Measurements from ENCODE around the gene CEP126.

Gene CEP126, protein sequence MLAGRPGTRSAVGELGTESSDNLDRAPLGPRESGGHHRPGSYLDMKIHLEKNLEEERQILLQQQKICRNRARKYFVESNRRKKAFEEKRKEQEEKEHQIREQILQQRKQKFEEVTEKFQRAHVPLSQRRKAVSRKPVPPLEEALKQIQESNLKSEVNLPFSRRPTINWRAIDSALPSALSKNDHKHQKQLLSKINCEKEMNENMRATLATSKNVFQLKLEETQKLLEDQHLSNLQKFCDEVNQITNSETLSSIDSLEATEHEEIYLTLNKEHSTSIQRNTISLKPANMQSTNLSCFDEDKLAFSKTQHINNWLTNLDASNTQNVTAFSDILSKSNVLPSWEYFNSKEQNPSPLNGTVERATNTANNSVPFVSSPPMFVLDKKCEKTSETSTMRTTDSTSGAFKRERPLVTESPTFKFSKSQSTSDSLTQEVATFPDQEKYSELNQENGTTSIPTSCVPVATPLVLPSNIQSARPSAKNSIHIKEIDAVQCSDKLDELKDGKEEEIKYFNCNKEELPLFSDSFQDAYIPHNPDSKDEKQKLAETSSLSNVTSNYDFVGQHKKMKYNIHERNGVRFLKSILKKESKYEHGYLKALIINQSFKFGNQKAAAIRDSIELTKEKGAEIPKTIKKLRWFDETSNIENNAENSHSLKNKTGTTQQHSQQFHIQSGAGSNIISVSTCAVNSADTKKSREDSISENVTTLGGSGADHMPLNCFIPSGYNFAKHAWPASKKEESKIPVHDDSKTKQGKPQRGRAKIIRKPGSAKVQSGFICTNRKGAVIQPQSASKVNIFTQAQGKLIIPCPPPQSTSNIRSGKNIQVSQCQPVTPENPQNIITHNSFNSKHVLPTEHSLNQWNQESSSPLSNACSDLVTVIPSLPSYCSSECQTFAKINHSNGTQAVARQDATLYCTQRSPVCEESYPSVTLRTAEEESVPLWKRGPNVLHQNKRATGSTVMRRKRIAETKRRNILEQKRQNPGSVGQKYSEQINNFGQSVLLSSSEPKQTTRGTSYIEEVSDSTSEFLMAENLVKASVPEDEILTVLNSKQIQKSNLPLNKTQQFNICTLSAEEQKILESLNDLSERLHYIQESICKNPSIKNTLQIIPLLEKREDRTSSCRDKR

DNA sequence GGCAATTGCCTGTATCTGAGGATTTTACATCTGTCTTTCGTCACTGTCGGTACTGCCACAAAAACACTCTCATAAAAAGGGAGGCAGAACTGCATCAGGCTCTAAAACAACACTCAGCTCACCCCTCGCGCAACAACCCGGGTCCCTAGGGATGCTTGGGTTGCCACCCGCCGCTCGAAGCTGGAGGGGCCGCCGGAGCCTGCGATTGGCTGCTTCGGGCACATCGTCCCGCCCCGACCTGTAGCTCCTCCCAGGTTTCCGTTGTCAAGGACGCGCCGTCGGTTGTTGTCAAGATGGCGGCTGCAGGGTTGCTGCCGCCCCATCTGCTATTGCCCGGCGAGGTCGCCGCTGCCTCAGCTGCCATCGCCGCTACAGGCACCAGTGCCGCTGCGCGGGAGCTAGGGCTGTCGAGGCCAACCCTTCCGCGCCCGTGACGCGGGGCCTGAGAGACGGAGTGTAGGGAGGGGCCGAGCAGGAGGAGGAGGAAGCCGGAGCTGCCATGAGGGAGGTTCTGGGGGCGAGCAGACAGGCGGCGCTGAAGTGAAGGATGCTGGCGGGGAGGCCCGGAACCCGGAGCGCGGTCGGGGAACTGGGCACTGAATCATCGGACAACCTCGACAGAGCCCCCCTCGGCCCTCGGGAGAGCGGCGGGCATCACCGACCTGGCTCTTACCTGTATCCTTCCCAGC is at the start of gene CEP126:
Gene CEP126 (plus strand): TSS at position 273 of the 689 bp plus-strand sequence. CDS start 275 bp downstream, at position 548.
- peak; percentile 74 for DNase-seq

DNA sequence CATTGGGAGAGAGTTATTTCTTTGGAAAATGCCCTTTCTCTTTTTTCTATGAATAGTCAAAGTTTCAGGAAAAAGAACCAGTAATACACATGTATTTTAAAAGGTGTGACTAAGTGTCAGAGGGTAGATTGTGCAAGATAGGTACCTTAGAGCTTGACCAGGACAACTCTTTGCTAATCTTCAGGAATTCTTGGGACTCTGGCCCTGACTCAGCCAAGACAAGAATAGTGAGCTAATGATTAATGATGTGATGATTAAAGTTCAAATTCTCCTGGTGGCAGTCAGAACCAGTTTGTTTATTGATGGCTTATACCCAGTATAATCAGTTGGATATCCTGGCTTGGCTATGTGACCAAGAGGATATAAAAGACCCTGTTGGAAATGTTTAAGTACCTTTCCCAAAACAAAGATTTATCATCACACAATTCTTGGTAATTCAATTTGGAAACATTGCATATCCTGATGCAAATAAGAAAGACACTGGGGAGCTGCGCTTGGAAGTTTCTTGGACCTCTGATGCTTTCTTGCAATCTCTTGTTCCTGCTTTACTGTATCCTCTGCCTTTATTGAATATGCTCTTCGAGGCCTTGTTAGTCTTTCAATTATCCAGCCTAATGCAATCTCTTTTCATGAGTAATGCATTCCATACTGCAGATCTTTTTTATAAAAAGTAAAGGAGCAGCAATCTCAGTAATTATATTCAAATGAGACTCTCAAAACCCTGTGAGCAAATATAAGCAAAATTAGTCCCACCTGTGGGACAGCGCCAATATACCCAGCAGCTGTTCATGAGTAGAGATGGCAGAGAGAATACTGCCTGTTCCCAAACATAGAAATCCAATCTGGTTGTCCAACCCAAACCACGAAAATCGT is 48.0 kb upstream of the CEP126 start:
- DNase-seq, result no peak

DNA sequence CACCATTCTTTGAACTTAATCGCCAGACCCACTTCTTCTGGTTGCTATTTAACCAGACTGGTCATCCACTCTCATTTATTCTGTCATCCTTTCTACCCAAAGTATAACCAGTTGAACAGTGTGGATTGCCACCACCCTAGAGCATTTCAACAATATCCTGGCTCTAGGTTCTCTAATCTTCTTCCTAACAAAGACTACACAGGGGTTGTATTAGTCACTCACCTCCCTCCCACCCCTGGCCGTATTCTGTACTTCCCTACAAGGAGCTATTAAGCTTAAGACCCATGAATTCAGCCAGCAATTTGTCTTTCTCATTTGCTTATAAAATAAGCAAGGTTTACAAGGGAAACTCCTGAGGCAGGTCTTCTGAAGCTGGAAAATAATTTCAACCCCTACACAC is 46.9 kb upstream of the CEP126 start:
- no peak for DNase-seq

DNA sequence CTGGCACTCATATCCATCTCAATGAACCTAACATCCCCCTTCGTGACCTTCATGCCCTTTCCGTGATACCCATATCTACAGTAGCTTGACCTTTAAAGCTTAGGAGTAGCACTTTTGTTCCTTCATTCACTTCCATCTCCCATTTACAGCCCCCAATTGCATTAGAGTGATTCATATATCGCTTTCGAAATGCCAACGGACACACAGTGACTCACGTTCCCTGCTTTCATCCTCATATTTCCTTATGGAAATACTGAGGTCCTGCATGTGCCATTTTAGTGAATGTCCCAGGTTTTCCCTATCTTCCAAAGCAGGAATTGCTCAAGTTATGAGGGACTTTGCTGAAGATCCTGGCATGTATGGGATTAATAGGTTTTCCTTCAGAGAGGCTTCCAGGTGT is 44.3 kb upstream of the CEP126 start:
- no peak for DNase-seq

DNA sequence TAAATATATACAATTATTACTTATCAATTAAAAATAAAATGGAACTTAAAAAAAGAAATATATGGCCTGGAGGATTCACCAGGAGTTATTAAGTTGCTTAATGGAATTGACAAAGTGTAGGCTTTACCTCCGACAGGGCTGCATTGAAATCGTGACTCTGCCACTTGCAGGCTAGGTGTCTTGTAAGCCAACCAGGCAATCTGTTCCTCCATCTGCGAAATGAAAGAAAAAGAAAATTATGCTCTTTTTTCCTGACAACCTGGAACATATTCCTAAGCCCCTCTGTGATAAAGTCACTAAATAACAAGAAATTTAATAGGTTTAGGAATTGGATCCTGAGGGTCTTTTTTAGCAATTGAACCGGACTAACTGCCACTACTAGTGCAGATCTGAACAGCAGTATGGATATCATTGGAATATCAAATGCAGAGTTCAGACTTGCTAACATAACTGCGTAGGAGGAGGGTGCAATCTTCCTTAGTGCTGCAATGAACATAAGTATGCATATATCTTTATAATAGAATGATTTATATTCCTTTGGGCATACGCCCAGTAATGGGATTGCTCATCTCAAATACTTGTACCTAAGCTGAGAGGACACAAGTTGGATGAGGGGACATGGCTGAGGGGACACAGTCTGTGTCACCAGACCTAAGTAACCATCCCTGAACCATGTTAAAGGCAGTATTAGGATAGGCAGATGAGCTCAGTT is 42.5 kb upstream of the CEP126 start:
- DNase-seq, result no peak

DNA sequence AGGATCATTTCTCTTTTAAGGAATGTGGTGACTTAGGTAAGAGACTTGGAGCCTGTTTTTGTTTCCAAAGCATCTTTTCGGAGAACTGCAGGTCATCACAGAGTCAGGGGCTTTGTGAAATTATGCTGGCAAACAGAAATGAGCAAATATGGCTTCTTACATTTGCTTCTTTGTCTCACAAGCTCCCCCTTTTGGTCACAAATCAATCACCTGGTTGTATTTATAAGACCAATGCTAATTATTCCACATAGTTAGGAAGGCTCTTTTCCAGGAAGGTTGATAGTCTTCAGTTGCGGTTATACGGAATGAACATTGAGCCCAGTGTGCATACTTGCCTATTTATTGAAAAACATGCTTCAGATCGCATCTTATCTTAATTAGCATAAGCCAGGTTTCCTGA is 34.6 kb upstream of the CEP126 start:
- peak; percentile 26 for DNase-seq

GRCh38 chr11:101881586-101881985 is 33.2 kb upstream of the CEP126 start:
- no peak for DNase-seq

- no peak for DNase-seq
Observed at GRCh38 chr11:101885631-101886030, 29.2 kb upstream of the CEP126 start.

DNA sequence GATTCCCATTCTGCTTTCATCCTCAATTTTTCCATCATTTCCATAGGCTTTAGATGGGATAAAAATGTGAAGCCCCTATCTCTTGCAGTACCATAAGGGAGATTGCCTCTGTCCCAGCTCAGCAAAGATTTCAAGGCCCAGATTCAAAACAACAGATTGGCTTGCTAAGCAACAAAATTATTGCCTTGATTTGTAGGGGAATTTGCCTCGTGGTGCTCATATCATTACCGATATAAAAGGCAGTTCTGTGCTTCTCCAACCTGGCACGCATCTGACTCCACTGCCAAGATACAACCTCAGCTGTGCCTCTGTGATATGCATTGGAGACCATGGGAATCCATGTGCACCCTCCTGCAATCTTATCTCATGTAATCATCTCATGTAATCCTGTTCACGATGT is 25.0 kb upstream of the CEP126 start:
- DNase-seq, result no peak

GRCh38 chr11:101894505-101894904 is 20.3 kb upstream of the CEP126 start:
- DNase-seq, result no peak

DNA sequence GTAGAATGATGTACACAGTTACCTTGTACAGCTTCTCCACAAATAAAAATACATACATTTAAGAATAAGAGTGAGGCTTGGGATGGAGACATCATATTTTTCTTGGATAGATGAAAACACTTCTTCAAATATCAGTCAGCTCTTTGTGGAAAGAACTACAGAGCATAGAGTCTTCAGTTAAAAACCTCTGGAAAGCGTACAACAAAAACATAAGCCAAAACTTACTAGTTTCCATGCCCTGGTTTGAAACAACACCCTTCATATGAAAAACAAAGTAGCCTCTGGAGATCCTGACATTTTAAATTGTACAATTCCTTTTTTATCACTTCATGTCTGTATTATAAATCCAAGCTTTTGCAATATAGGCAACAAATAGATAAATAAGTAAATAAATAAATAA is 7.0 kb upstream of the CEP126 start:
- DNase-seq, result no peak

- DNase-seq, result no peak
Observed at GRCh38 chr11:101909087-101909486, 5.7 kb upstream of the CEP126 start.

GRCh38 chr11:101912823-101913284 is 2.0 kb upstream of the CEP126 start:
- no peak for DNase-seq

GRCh38 chr11:101913656-101914055 is 1.2 kb upstream of the CEP126 start:
- DNase-seq, result no peak

DNA sequence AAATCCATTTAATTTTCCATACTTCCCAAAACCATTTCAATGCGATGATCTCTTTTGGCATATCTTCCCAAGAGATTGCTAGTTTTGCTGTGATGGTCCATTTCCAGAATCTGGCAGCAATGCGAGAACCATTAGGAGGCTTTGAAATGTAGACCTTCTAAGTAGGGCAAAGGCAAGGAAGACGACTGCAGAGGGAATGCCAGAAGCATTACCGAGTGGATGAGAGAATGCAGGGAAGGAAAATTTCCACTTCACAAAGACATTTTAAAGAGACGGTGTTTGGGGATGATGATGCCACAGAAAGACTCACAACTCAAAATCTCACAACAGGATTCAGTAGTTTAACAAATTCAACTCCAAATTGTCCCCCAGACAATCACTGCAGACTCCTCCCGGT is 471 bp upstream of the CEP126 start:
- no peak for DNase-seq

GRCh38 chr11:101915791-101916291 is 1.0 kb downstream of the CEP126 start:
- DNase-seq, result no peak

DNA sequence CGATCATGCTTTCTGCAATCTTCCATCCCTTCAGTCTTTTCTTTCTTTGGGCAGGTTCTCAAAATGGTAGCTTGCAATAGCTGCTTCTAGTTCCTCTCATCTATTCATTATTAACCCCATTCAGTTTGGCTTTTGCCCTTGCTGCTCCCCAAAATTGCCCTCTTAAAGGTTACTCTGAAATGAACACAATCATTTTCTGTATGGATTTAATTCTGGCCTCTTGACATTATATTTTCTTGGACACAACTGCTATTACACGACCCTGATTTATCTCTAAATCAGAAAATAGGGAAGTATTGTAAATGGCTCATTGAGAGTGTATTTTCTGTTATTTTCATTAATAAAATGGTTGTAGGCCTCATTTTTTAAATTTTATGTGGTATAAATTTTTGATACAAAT is 1.6 kb downstream of the CEP126 start, which contains the start of gene ANGPTL5:
Gene ANGPTL5 (minus strand): TSS at position 101 of the 400 bp plus-strand sequence. CDS start 8,613 bp downstream, outside the sequence.
- no peak for DNase-seq

GRCh38 chr11:101917226-101917625 is 2.4 kb downstream of the CEP126 start:
- no peak for DNase-seq

- DNase-seq, result no peak
Observed at GRCh38 chr11:101920992-101921391, 6.2 kb downstream of the CEP126 start.

DNA sequence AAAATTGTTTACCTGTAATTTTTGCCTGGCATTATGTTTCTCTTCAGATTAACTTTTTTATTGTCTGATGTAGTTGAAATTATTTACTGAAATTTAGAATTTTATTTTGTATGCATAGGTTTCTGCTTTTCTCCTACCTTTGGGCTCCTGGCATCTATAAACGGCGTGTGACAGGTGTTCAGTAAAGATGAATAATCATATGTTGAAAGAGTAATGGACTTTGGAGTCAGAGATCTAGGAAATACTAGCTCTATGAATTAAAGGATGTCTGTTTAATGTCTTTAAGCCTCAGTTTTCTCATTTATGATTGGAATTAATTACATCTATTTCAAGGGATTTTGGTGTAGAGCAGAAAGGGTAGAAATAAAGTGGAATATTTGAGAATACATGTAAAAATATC is 8.7 kb downstream of the CEP126 start:
- DNase-seq, result no peak

Data from NCI-H446 treated with DMSO at 0.1 percent for 48 hours (cell line).